ENCODE measurements around the gene ATP2B2.

The ATP2B2 gene

DNA sequence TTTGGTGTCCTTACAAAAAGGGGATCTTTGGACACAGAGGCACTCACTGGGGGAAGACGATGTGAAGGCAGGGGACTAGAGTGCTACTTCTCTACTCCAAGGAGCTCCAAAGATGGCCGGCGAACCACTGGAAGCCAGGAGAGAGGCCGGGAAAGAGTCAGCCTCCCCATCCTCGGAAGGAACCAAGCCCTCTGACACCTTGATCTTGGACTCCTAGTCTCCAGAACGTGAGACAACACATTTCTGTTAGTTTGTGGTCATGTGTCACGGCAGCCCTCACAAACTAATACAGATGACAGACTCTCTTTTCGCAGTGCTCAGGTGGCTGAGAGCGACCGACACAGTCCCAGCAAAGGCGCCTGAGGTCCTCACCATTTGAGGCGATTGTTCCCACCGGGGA is 24.4 kb upstream of the ATP2B2 start:
- no peak for DNase-seq (ENCODE audit: low read depth)

DNA sequence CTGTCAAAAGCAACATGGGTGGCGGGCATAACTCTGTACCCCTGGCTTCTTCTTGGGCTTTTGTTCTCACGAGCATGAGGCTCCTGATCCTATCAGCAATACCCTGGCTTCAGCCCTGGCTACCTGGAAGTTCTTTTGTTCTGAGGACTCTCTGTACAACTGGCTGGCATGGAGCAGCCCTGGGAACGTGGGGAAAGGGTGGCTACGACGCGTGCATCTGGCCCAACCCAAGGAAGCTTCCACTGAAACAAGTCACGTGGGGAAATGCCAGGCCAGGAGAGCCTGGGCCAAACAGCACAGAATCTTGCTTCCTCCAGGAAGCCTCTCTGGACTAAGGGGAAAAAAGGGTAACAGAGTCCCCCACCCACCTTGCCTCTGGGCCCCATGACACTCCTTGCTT is 22.7 kb upstream of the ATP2B2 start:
- no peak for DNase-seq (ENCODE audit: low read depth)

DNA sequence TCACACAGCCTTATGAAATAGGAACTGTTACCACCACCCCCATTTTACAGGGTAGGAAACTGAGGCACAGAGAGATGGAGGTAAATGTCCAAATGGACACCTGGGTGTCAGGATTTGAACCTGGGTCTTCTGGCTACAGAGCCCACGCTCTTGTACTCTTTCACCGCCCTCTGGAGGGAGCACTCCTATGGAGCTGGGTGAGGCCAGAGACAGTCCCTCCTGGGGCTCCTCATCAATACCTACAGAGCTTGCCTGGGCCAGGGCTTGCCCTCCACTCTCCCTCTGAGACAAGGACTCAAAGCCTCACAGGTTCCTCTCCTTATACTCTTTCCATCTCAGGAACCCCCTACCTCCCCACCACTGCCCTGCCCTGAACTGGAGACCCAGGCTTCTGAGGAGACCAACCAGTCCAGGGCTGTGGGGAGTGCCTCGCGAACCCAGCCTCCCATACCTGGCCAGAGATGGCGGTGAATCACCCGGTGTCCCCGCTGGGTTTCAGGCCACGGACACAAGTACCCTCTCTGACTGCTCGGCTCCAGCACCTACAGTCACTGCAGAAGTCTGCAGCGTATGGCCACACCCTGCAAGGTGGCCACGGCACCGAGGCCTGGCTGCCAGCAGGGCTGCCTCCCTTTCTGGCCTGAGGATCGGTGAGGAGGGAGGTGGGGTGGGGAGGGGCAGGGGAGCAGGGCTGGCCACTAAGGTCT is 22.1 kb upstream of the ATP2B2 start:
- no peak for DNase-seq (ENCODE audit: low read depth)

DNA sequence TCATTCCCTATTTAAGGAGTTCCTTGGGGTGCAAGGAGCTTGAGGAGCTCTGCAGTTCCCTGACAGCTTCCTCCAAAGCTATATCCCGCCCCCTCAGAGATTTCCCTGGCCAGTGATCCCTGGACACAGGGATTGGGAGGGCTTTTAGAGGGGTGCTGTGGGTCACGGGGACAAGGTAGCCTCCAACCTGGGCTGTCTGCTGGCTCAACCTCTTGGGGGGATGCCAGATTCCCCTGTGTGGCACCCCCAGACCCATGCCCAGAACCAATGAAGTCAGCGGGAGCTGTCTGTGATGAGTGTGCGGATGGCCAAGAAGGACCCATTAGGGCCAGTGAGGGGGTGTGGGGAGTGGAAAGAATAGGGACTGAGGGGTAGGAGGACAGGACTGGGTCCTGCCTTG is 21.0 kb upstream of the ATP2B2 start:
- DNase-seq (ENCODE audit: low read depth) = no peak

DNA sequence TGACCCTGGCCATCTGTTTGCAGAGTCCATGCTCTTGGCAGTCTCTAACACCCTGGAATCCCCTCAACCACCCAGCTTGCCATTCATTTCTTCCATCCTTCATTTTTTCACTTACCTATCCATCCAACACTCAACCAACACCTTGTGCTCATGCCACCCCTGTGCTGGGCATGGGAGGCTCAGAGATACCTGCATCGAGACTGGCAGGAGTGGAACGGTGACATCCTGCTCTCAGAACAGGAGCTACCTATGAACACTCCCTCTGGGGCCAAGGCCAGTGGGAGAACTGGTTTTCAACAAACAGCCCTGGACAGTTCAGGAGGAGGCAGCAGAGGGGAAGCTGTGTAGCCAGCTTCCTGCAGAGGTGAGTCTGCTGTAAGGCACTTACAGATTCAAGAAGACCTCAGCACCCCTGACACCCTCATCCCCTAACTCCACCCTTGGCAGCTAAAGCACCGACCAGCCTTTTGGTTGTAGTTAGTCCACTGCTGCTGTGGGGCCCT is 19.5 kb upstream of the ATP2B2 start:
- DNase-seq (ENCODE audit: low read depth) = no peak

DNA sequence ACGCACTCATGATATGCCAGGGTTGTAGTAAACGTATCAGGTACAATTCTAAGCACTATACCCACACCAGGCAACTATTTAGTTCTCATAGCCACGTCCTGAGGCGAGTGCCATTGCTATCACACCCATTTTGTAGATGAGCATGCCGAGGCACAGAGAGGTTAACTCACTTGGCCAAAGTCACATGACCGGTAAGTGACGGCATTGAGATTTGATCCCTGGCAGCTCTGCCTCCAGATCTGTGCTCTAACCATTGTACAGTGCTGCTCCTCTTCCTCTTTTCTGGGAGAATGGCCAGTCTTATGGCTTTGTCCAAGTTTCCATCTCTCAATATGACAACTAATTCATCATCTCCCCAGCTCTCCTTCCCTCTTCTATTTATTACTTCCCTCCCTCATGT is 18.9 kb upstream of the ATP2B2 start:
- no peak for DNase-seq (ENCODE audit: low read depth)

DNA sequence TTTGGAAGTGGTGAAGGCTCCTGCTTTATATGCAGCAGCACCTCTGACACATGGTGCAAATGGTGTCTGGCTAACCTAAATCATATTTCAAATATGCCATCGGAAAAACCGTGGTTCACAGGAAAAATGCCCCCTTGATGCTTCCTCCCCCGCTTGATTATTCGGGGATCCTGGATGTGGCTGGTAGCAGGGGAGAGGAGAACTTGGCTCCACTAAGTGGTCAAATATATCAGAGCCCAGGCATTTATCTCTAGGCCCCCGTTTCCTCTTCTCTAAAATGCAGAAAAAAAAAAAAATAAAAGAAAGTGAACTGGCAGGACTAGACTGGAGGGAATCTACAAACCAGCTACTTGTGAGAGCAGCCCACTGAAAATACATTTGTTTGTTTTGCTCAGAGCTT is 18.2 kb upstream of the ATP2B2 start:
- DNase-seq (ENCODE audit: low read depth) = no peak

DNA sequence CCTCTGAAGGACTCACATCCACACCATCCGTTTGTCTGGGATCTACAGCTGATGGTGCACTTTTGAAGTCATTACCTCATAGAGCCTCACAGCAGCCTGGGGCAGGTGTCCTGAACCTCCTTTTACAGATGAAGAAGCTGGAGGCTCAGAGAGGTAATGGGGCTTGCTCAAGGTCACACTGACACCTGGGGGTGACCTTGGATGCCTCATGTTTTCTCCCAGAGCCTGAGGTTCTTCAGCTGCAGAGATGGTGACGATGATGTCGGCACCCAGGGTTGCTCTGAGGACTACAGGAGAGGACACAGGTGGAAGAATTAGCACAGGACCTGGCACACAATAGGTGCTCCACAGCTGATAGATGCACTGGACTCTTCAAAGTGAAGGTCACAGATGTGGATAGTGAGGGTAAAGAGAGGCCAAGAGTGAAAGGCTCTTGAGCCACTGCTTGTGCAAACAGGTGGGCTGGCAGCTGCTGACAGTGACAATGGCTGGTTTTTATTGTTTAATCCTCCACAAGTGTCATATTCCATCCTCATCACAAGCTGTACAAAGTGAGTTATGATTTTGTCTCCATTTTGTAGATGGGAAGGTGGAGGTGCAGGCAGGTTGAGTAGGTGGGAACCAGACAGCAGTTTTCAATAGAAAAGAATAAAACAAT is 17.4 kb upstream of the ATP2B2 start:
- no peak for DNase-seq (ENCODE audit: low read depth)

DNA sequence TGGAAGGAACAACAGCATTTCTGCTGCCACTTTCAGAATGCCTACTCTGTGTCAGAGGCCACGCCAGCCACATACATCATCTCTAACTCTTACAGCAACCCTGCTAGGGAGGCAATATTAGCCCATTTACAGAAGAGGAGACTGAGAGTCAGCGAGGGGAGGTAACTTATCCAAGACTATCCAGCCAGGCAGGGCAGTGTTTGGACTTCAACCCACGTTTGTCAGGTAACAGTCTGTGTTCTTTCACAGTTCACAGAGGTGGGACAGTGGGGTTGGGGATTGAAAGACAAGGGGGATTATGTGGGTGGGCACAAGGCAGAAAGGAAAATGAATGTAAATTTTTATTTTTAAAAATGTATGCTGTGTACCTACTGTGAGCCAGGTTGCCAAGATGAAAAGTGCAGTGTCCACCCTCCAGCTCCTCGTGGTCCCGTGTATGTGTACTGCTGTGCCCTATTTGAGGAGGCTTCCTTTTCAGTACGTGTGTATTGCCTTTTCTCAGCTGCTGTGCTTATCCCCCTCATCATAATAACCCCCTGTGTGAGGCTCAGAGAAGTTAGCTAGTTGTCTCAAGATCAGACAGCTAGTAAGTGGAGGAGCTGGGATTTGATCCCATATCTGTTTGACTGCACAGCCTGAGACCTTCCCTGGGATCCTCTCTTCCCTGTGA is 16.5 kb upstream of the ATP2B2 start:
- DNase-seq (ENCODE audit: low read depth) = no peak

DNA sequence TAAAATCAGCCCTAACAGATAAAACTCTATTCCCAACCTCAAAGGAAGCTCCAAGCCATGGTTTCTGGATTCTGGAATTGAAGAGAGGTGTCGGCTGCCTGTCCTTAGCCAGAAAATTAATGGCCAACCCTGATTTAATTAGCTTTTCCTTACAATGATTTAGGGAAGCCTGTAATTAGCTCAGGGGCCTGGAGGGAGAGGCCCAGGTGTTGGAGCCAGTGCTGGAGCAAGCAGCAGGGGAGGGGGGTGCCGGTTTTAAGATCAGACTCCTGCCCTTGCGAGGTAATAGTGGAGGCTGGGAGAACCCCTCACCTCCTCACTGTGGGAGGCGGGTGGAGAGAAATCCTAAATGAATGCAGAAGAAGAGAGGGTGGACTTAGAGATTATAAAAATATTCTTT is 14.7 kb upstream of the ATP2B2 start:
- DNase-seq (ENCODE audit: low read depth) = no peak

DNA sequence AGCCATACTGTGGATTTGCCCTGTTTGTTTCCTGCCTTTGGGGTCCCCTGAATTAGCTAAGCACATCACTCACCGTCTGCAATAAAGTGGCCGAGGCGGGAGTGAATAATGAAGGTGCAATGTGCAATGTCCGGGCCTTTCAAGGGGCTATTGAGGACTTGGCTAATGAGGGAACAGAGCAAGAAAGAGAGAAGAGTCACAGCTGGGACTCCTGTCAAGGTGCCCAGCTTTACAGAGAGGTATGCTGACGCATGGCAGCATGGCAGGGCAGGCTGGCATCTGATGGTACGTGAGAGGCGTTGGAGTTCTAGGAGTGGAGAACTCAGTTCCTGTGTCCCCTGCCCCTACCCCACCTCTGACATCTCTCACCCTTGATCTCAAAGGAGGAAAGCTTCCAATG is 13.8 kb upstream of the ATP2B2 start:
- no peak for DNase-seq (ENCODE audit: low read depth)

DNA sequence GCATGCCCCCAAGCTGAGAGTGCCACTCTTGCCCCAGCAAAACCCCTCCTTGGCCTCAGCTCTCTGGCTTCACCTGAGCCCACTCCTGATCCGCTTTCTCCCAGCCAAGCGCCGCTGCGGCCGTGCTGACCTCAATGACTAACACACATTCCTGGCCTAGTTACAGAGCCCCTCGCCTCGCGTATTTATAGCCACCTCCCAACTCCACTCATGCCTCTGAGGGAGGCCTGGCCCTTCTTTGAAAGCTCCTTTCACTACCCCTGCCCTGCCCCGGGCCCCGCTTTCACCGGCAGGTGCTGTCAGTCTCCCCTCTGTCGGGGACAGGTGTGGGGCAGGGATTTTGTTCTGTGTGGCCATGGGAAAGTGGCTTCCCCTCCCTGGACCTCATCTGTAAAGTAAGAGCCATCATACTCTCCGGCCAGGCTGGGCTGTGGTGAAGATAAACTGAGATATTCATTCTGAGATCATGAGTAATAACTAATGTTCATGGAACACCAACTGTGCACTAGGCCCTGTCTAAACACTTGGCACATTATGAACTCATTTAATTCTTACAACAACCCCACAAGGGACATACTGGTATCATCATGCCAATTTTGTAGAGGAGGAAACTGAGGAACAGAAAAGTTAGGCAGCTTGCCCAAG is 13.2 kb upstream of the ATP2B2 start:
- peak; percentile 78 for DNase-seq (ENCODE audit: low read depth)

DNA sequence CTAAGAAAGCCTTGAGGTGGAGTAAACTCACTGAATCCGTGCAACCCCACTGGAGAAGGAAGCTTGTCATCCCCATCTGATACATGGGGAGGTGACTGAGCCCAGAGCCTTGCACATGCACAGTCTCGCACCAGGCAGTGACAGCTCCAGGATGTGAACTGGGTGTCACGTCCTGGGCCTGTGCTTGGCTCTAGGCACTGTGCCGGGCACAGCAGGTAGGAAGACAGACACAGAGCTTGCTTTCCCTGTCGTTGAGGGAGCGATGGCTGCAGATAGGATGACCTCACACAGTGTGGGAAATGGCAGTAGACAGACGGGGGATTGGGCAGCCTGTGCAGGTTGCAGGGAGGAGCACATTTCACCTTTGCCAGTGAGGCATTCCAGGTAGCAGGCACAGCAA is 12.2 kb upstream of the ATP2B2 start:
- DNase-seq (ENCODE audit: low read depth) = no peak

DNA sequence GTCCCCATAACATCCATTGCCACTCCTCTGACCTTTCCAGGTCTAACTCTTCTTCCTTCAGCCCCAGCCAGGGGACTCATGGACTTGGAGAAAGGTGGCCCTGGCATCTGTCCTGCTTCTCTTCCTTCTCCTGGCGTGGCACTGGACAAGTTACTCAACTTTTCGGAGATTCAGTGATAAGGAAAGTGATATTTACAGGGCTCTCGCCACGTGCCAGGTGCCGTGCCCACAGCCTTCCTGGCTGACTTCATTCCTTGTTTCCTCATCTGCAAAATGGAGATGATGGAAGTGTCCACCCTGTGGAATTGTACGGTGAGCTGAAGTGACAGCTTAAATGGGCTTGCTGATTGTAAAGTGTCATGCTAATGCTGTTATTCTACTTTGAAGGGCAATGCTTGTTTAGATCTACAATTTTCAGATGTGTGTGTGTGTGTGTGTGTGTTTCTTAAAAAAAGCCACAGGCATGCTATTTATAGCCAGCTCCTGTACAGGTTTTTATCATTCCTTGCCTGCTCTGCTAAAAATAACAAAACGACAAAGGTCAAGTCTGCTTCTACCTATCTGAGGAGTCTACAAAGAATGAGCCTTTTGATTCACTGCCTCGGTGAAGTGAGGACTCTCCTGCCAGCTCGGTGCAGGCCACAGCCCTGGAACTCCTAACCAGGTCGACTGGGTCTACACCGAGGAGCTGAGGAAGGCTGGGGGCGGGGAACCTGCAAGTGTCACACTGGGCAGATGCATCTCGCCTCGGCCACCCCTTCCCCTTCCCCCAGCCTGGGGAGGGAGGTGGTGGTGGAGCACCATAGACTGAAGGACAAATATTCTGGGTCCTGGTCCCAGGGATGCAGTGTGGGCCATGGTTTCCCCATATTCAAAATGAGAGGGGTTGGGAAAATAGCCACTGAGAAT is 11.4 kb upstream of the ATP2B2 start:
- DNase-seq (ENCODE audit: low read depth) = peak; percentile 6

DNA sequence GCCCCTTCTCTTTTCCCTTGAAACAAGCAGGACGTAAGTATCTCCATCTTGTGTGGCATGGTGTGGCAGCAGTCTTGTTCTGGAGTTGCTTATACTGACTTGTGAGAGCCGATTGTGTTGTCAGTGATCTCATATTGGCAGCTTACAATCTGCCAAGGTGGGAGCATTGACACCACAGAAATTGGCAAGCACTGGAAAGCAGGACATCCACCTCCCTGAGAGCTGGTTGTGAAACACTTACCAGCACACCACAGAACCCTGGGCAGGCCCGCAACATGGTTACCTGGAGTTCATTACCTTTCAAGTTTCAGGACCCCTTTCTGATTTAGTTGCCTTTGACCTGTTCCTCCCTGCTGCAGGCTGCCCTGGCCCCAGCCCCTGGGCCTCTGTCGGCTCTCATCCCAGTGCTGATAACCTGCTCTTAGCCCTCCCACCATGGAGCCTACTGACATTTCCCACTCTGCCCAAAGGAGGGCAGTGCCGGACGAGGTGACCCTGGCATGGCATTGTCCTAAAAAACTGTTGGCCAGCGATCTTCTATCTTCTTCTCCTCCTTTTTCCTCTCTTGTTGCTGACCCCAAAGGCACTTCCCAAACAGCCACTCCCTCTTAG is 10.6 kb upstream of the ATP2B2 start:
- no peak for DNase-seq (ENCODE audit: low read depth)

DNA sequence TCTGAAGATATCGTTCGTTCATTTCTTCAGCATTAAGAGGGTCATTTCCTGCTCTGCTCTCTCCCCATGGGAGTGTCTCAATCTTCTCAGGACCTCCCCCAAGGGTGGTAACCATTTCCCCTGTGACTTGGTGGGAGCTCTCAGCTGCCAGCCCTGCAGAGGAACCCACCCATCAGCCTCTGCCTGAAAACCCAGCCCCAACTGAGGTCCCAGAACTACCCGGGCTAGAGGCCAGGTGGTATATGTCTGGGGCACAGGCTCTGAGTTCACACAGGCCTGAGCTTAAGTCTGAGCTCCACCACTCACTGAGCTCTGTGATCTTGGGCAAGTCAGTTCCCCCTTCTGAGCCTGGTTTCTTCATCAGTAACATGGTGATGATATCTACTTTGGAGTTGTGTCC is 10.0 kb upstream of the ATP2B2 start:
- DNase-seq (ENCODE audit: low read depth) = no peak

DNA sequence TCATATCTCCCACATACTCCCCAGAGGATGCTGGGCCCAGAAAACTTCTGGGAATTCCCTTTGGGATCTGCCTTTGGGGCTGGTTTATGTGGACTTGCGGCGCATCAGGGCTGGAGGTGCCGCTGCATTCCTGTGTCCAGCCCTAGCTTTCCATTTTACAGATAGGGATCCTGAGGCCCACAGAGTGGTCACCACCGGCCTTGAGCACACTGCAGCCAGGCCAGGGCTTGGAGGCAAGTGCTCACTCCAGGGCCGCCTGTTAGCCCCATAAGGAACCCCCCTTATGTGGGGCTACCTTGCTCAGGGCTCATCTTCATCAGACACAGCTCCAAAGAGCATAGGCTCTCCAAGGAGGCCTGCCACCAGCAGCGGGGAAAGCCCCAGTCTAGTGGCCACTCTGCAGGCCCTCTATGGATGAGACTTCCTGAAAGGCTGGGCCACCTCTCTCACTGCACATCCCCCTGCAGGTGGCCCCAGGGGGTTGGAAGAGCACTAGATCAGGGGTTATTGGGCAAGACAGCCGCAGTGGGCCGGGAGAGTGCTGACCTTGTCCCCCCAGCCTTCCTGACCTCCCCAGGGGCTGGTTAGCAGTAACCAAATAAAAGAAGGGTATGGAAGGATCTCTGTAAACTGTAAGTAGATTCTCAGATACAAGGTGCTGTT is 9.2 kb upstream of the ATP2B2 start:
- no peak for DNase-seq (ENCODE audit: low read depth)

DNA sequence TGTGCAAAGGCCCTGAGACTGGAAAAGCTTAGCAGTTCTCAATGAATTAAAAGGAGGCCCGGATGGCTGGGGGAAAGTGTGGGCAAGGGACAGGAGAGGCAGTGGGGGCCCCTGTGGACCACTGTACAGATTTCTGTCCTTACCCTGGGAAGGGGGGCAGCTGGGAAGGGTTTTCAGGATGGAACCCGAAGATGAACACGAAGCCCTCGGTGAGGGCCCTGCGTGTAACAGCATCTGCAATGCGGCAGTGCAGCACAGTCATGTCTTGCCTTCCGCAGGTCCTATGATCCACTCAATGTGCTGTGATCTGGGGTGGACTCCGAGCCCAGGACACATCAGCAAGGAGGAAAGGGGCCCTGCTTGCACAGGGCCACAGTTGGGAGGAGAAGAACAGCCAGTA is 7.9 kb upstream of the ATP2B2 start:
- no peak for DNase-seq (ENCODE audit: low read depth)

DNA sequence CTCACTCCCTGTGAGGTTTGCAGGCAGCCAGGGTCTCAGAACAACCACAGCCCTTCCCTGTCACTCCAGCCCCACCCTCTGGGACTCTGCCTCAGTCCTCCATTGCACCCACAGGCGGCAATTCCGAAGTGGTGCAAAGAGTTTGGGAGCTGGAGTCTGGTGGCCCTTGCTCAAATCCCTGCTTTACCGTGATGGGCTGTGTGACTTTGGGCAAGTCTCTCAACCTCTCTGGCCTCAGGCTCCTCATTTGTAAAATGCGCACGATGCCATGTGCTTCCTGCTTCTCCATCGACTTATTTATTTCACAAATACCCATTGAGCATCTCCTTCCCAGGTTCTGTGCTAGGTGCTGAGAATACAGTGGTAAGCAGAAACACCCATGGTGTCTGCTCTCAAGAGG is 7.3 kb upstream of the ATP2B2 start:
- DNase-seq (ENCODE audit: low read depth) = no peak

DNA sequence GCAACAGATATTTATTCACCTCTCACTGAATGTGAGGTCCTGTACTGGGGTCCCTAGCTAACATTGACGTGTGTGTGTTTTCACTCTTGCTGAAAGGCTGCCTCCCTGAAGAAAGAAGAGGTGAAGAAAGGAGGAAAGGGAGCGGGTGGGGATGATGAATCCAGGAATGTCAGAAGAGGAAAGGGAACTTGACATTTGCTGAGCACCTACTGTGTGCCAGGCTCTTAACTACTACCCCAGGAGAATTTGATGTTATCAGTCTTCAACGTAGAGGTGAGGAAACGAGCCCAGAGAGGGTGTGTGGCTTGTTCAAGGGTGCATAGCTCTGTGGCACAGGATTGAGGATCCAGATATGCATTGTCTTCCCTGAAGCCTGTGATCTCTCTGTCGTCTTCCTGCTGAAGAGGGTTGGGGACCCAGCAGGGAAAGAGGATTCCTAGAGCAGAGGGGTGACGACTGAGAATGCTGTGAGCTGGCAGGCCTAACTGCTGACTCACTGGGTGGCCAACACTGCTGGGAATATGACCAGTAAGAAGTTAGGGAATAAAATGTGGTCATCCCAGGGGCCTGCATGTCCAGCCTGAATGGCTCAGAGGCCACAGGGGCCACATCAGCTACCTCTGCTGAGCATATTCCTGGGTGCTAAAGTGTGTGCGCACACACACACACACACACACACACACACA is 6.6 kb upstream of the ATP2B2 start:
- peak; percentile 88 for DNase-seq (ENCODE audit: low read depth)
